ENCODE results near the gene BTBD10. TPM values are rescaled to one million over a fixed set of nuclear protein-coding genes. Genes with fewer than 3 reads are reported as not detected.

BTBD10 gene
- total and polyA plus RNA-seq, 2 donors from 2014 or later = 12.9 to 27.9 TPM

DNA sequence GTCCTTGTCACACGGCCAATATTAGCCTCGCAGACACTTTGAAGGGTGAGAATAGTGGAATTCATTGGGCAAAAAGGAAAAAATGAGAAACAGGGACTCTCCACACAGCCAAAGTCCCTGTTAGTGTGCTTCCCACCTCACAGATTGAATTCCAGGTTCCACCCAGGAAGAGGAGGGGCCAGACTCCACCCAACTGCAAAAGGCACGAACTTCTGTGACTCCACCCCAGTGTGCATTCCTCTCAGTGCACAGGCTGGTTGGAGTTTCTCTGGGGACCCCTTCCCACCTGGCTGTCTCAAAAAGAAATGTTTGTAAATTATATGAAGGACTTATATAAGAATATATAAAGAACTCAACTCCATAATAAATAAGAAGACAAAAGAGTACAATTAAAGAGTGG lies 12.1 kb upstream of the BTBD10 start:
- Histone ChIP-seq H3K4me3 (ENCODE audit: low read length in 3 of 3) (no peak overlapping the region), H3K4me1 (ENCODE audit: control insufficient read depth in 2 of 3, insufficient read depth in 2 of 3, low read depth in 1 of 3, low read length in 3 of 3) (no peaks in the 10 kb centered on the region), H3K9ac (ENCODE audit: low read length in 3 of 3) (no peak overlapping the region), H3K36me3 (ENCODE audit: control insufficient read depth in 2 of 3, insufficient read depth in 3 of 3, low read length in 3 of 3) (no peaks in the 10 kb centered on the region), H3K27me3 (ENCODE audit: control insufficient read depth, insufficient read depth, low read length) (no peaks in the 10 kb centered on the region), H3K27ac (ENCODE audit: low read depth in 2 of 2, low read length in 2 of 2) (no peak overlapping the region), H3K9me3 (ENCODE audit: control insufficient read depth in 2 of 3, insufficient read depth in 1 of 3, low read length in 3 of 3) (no peaks in the 10 kb centered on the region)
- DNase-seq (no peak), FAIRE-seq (no peak)
- TF ChIP-seq CTCF (IDR thresholded peaks at IDR 0.05; ENCODE audit: borderline replicate concordance, extremely low read depth, insufficient read depth) = no peak
- intact Hi-C loops (cut with DNase I) = no loop called here

- Histone ChIP-seq H3K27ac (ENCODE audit: low read depth in 2 of 2, low read length in 2 of 2) (no peak overlapping the region), H3K36me3 (ENCODE audit: control insufficient read depth in 2 of 3, insufficient read depth in 3 of 3, low read length in 3 of 3) (no peaks in the 10 kb centered on the region), H3K4me1 (ENCODE audit: control insufficient read depth in 2 of 3, insufficient read depth in 2 of 3, low read depth in 1 of 3, low read length in 3 of 3) (no peaks in the 10 kb centered on the region), H3K9me3 (ENCODE audit: control insufficient read depth in 2 of 3, insufficient read depth in 1 of 3, low read length in 3 of 3) (no peaks in the 10 kb centered on the region), H3K27me3 (ENCODE audit: control insufficient read depth, insufficient read depth, low read length) (no peaks in the 10 kb centered on the region), H3K9ac (ENCODE audit: low read length in 3 of 3) (no peak overlapping the region), H3K4me3 (ENCODE audit: low read length in 3 of 3) (no peak overlapping the region)
- FAIRE-seq = no peak
- no peak for DNase-seq
- intact Hi-C loops (cut with DNase I) = no loop called here
- no peak for TF ChIP-seq CTCF (IDR thresholded peaks at IDR 0.05; ENCODE audit: borderline replicate concordance, extremely low read depth, insufficient read depth)
Measured at GRCh38 chr11:13473013-13473722, 10.1 kb upstream of the BTBD10 start.

DNA sequence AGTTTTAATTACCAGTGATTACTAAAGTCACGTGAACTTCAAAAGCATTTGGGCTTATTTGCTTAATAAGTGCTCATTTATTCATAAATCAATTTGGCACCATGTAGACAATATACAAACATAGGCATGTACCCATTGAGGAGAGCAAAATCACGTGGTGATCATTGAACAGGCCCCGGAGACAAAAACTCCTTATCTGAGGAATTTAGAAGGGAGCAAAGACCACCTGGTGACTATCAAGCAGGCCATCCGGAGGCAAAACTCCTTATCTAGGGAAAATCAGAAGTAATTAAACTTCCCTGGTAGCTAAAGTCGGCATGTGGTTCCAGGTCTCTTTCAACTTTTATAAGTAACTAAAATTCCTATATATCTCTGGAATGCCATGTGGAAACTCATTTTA lies 5.7 kb upstream of the BTBD10 start:
- no peaks in the 10 kb centered on the region for H3K9me3 ChIP-seq (ENCODE audit: control insufficient read depth in 2 of 3, insufficient read depth in 1 of 3, low read length in 3 of 3)
- no peak for TF ChIP-seq CTCF (IDR thresholded peaks at IDR 0.05; ENCODE audit: borderline replicate concordance, extremely low read depth, insufficient read depth)
- FAIRE-seq (no peak), DNase-seq (no peak)
- no peak overlapping the region for H3K4me3 ChIP-seq (ENCODE audit: low read length in 3 of 3)
- H3K27ac ChIP-seq (ENCODE audit: low read depth in 2 of 2, low read length in 2 of 2) = no peak overlapping the region
- H3K36me3 ChIP-seq (ENCODE audit: control insufficient read depth in 2 of 3, insufficient read depth in 3 of 3, low read length in 3 of 3) = no peaks in the 10 kb centered on the region
- intact Hi-C loops (cut with DNase I) = no loop called here
- H3K4me1 ChIP-seq (ENCODE audit: control insufficient read depth in 2 of 3, insufficient read depth in 2 of 3, low read depth in 1 of 3, low read length in 3 of 3) = peaks cover 0 to 3% (median 2%) of the 10 kb centered on the region in 3 donors
- no peak overlapping the region for H3K9ac ChIP-seq (ENCODE audit: low read length in 3 of 3)
- no peaks in the 10 kb centered on the region for H3K27me3 ChIP-seq (ENCODE audit: control insufficient read depth, insufficient read depth, low read length)
